Transverse colon (tissue), 4 donors: Measurements from ENCODE around the gene KRT84. TPM values are rescaled to one million over a fixed set of nuclear protein-coding genes. Genes with fewer than 3 reads are reported as not detected.

Experiments
- DNase-seq: peaks from one replicate; pipeline ENCODE4 v3.0.0-alpha.2; 2019
- H3K27ac ChIP-seq, 4 donors: fragments of 200-600 bp; sonication (generic); 2 replicates each; pipeline ENCODE4 v1.5.1; 2016 to 2018; ENCODE audit warnings: inconsistent platforms in 4 of 4
- H3K27me3 ChIP-seq: fragments of 200-600 bp; sonication (generic); 2 replicates; pipeline ENCODE4 v1.5.1; 2017; ENCODE audit warnings: inconsistent platforms
- H3K36me3 ChIP-seq, 4 donors: fragments of 200-600 bp; sonication (generic); 2 replicates each; pipeline ENCODE4 v1.5.1; 2017 to 2019; ENCODE audit warnings: inconsistent platforms in 4 of 4
- H3K4me1 ChIP-seq, 4 donors: fragments of 200-600 bp; sonication (generic); 2 replicates each; pipeline ENCODE4 v1.5.1; 2017 to 2020; ENCODE audit warnings: inconsistent platforms in 4 of 4
- H3K4me3 ChIP-seq, 4 donors: fragments of 200-600 bp; sonication (generic); 1 replicate in 1 of 4; 2 replicates in 3 of 4; pipeline versions ENCODE4 v1.5.1 to v1.6.1; 2017 to 2019; ENCODE audit warnings: inconsistent platforms in 4 of 4
- H3K9me3 ChIP-seq, 2 donors: fragments of 200-600 bp; sonication (generic); 2 replicates each; pipeline ENCODE4 v1.5.1; 2017 to 2019; ENCODE audit warnings: inconsistent platforms in 2 of 2
- EP300 ChIP-seq: sonication (generic); formaldehyde crosslinking; IDR thresholded peaks from one replicate; pipeline ENCODE4 v1.6.1; 2017; ENCODE audit warnings: antibody characterized with exemption, low read depth
- POLR2A ChIP-seq: fragments of 450-650 bp; IDR thresholded peaks from one replicate; pipeline ENCODE4 v1.6.1; 2016; ENCODE audit warnings: antibody characterized with exemption, mild to moderate bottlenecking, moderate library complexity
- POLR2AphosphoS5 ChIP-seq, 3 donors: sonication (generic); formaldehyde crosslinking; IDR thresholded peaks; one replicate each; pipeline ENCODE4 v1.6.1; 2016; ENCODE audit warnings: antibody characterized with exemption in 3 of 3
- WGBS, 2 donors: methylation state at CpG; one replicate each; pipeline ENCODE4 v1.1.5; 2018; ENCODE audit warnings: low coverage in 1 of 2; 5-methylcytosine and 5-hydroxymethylcytosine counted together
- in situ Hi-C, 4 donors: fragments of 200-750 bp; cut with MboI; loops; one replicate each; pipeline versions ENCODE4 v1.15.0 to v1.15.1; 2017; ENCODE audit warnings: low sequenced_read_pairs in 3 of 4, low pct_ligation_motif_present in 1 of 4, low pct_unique_long_range_greater_than_20kb in 1 of 4
- intact Hi-C: fragments of 100-400 bp; cut with DNase I; formaldehyde crosslinking; loops from one replicate; pipeline ENCODE4 v1.15.1; 2023; ENCODE audit warnings: low total_unique reads
- total RNA-seq, 4 donors: library from RNA; depleted of rRNA; stranded (reverse); fragments of >200 nt; gene quantifications; one replicate each; pipeline ENCODE4 v1.1.0, GENCODE V29; 2016
- TF ChIP-seq, protein P1 (sequence below), 5 experiments: fragments of 200-600 bp in 3 of 5; fragments of 450-650 bp in 2 of 5; sonication (generic) in 3 of 5; IDR thresholded peaks; 1 replicate in 2 of 5; 2 replicates in 3 of 5; pipeline ENCODE4 v1.5.1; 2016 to 2017; ENCODE audit warnings: antibody characterized with exemption in 5 of 5, inconsistent platforms in 3 of 5, mild to moderate bottlenecking in 2 of 5, moderate library complexity in 1 of 5

Gene KRT84
- total RNA-seq, 4 donors from 2014 or later = not detected

DNA sequence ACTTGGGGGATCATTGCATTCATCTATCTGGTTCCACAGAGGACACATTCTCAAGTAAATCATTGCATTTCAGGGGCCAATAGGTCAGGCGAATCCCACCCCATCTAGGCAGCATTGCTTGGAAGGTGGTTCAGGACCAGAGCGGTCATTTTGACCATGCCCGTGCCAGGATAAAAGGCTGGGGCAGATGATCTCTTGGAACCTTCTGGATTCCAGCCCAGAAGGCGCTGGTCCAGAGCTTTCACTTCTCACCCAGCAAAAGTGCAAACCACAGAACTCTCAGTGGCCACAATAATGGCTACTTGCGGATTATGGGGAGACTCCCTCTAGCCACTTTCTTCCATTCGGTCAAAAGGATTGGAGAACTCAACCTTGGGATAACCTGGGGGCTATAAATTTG lies 17.6 kb downstream of the KRT84 start:
- no peaks in the 10 kb centered on the region for H3K27me3 ChIP-seq
- H3K36me3 ChIP-seq = no peaks in the 10 kb centered on the region
- no peaks in the 10 kb centered on the region for H3K9me3 ChIP-seq
- WGBS, 2 donors = 72 to 80% methylated on average over 2 to 6 of the region's 6 CpGs
- no peak overlapping the region for H3K4me3 ChIP-seq
- DNase-seq = no peak
- intact Hi-C loops (no loop called here), in situ Hi-C loops (no loop called here)
- TF ChIP-seq EP300 = no peak
- no peak for TF ChIP-seq POLR2AphosphoS5 (IDR thresholded peaks at IDR 0.05)
- TF ChIP-seq POLR2A = no peak
- TF ChIP-seq, protein P1, sequence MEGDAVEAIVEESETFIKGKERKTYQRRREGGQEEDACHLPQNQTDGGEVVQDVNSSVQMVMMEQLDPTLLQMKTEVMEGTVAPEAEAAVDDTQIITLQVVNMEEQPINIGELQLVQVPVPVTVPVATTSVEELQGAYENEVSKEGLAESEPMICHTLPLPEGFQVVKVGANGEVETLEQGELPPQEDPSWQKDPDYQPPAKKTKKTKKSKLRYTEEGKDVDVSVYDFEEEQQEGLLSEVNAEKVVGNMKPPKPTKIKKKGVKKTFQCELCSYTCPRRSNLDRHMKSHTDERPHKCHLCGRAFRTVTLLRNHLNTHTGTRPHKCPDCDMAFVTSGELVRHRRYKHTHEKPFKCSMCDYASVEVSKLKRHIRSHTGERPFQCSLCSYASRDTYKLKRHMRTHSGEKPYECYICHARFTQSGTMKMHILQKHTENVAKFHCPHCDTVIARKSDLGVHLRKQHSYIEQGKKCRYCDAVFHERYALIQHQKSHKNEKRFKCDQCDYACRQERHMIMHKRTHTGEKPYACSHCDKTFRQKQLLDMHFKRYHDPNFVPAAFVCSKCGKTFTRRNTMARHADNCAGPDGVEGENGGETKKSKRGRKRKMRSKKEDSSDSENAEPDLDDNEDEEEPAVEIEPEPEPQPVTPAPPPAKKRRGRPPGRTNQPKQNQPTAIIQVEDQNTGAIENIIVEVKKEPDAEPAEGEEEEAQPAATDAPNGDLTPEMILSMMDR (IDR thresholded peaks at IDR 0.05) = no peak
- no peak overlapping the region for H3K27ac ChIP-seq
- H3K4me1 ChIP-seq = peaks cover 0 to 5% (median 0%) of the 10 kb centered on the region in 4 donors

DNA sequence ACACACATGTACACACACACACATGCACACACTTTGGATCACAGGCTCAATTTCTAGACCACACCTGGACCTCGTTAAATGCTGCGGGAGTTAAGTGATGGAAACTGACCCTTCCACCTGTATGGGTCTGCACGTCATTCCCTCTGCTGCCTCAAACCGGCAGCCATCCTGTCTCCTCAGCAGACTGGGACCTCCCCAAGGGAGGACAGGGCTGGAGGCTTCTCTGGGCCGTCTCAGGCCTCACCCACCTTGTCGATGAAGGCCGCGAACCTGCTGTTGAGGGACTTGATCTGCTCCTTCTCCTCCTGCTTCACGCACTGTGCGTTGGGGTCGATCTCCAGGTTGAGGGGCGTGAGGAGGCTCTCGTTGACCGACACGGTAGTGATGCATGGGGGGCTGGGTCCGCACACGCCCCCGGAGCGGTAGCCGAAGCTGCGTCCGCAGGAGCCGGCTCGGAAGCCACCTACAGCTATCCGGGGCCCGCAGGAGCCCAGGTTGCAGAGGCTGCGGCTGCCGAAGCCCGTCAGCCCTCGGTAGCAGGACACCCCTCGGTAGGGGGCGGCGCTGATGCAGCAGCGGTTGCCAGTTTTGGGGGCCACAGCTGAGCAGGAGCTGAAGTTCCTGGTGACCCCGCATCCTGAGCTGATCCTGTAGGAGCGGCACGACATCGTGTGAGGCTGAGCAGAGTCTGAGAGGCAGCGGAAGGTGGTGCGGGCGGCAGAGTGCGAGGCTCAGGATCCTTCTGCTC lies 18.5 kb downstream of the KRT84 start, which contains the start of gene KRT85:
Gene KRT85 (minus strand): TSS at position 744 of the 748 bp plus-strand sequence. CDS start 76 bp downstream, at position 668.
- TF ChIP-seq POLR2A (no peak), POLR2AphosphoS5 (IDR thresholded peaks at IDR 0.05) (no peak), EP300 (no peak)
- TF ChIP-seq, protein P1 (IDR thresholded peaks at IDR 0.05) = no peak
- DNase-seq = no peak
- in situ Hi-C loops = no loop called here
- Histone ChIP-seq H3K9me3 (no peaks in the 10 kb centered on the region), H3K4me1 (peaks cover 0 to 5% (median 0%) of the 10 kb centered on the region in 4 donors), H3K4me3 (no peak within 1 kb of the TSS), H3K36me3 (no peaks in the 10 kb centered on the region), H3K27me3 (no peaks in the 10 kb centered on the region), H3K27ac (no peak within 1 kb of the TSS)
- intact Hi-C loops = no loop called here
- 60 to 87% methylated on average over 1 to 24 of the region's 42 CpGs for WGBS, 2 donors

DNA sequence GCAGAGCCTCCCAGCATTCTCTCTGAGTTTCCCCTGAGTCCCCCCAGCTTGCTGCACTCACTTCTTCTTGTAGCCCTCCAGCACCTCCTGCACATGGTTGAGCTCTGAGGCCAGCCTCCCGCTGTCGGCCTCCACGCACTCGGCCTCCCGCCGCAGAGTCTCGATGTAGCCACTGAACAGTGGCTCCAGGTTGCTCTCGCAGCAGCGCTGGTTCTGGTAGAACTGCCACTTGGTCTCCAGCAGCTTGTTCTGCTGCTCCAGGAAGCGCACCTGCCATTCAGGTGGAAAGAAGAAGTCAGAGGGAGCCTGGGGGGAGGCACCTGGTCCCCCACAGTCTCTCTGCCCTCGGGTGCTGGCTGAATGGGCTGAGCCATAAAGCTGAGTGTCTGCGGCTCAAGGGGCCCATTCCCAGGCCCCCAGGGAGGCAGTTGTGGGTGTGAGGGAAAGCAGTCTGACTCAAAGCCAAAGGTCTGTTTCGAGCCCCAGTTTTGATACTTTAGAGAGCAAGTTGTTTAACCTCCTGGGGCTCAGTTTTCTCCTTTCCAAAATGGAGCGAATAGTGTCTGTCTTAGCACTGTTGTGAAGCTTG lies 20.5 kb downstream of the KRT84 start:
- TF ChIP-seq EP300 = no peak
- TF ChIP-seq POLR2A = no peak
- TF ChIP-seq POLR2AphosphoS5 (IDR thresholded peaks at IDR 0.05) = no peak
- TF ChIP-seq, protein P1 (IDR thresholded peaks at IDR 0.05) = no peak
- intact Hi-C loops = no loop called here
- no peaks in the 10 kb centered on the region for H3K27me3 ChIP-seq
- 83% methylated on average over 14 of the region's 14 CpGs; no CpG with 5 or more reads in 1 of the 2 donors for WGBS, 2 donors
- in situ Hi-C loops = no loop called here
- no peak overlapping the region for H3K27ac ChIP-seq
- no peaks in the 10 kb centered on the region for H3K4me1 ChIP-seq
- no peak for DNase-seq
- no peaks in the 10 kb centered on the region for H3K9me3 ChIP-seq
- H3K36me3 ChIP-seq = no peaks in the 10 kb centered on the region
- H3K4me3 ChIP-seq = no peak overlapping the region

DNA sequence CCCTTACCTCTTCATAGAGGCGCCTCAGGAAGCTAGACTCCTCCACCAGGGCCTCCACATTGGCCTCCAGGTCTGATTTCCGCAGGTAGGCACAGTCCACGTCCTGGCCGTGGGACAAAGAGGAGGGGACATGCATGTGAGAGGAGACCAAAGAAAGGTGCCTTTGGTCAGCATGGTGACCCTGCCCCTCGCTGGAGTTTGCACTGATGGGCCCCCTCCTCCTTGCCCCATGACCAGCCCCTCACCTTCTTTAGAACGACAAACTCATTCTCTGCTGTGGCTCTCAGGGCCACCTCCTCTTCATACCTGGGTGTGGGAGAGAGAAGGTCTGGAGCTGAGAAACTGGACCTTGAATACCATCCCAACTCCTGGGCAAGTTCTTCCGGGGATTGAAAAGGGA lies 21.4 kb downstream of the KRT84 start:
- Histone ChIP-seq H3K27me3 (no peaks in the 10 kb centered on the region), H3K27ac (no peak overlapping the region), H3K36me3 (no peaks in the 10 kb centered on the region), H3K4me3 (no peak overlapping the region), H3K9me3 (no peaks in the 10 kb centered on the region), H3K4me1 (no peaks in the 10 kb centered on the region)
- no peak for DNase-seq
- 33 to 86% methylated on average over 1 to 7 of the region's 7 CpGs for WGBS, 2 donors
- in situ Hi-C loops (no loop called here), intact Hi-C loops (no loop called here)
- TF ChIP-seq POLR2AphosphoS5 (IDR thresholded peaks at IDR 0.05) (no peak), POLR2A (no peak), EP300 (no peak)
- TF ChIP-seq, protein P1 (IDR thresholded peaks at IDR 0.05) = no peak
